OCI-LY3 (cell line): ENCODE data around the gene IL26.
A peak's percentile ranks its signal among the peaks of the same experiment; 100 is the strongest.

Source experiments
- H2AFZ ChIP-seq: fragments of 200-600, 300-600 bp; shearing (Covaris generic); 2 replicates; pipeline ENCODE4 v1.6.0; 2014; ENCODE audit warnings: antibody characterized with exemption, low read depth, low read length
- H3K27ac ChIP-seq: fragments of 200-600, 300-600 bp; sonication (generic); 2 replicates; pipeline ENCODE4 v1.5.1; 2014; ENCODE audit warnings: mild to moderate bottlenecking, low read length, moderate library complexity, mixed read lengths
- H3K27me3 ChIP-seq: fragments of 200-600, 300-600 bp; sonication (generic); 2 replicates; pipeline ENCODE4 v1.6.1; 2014; ENCODE audit warnings: low read depth, low read length, mixed read lengths
- H3K36me3 ChIP-seq: fragments of 200-600, 300-600 bp; sonication (generic); replicated peaks from 2 replicates; pipeline ENCODE3; 2014; ENCODE audit warnings: low read depth, low read length, mixed read lengths
- H3K4me1 ChIP-seq: fragments of 300-600, 200-600 bp; sonication (generic); 2 replicates; pipeline ENCODE4 v1.6.1; 2014; ENCODE audit warnings: low read length, mixed read lengths
- H3K4me2 ChIP-seq: fragments of 200-600, 300-600 bp; sonication (generic); 2 replicates; pipeline ENCODE4 v1.6.1; 2014; ENCODE audit warnings: low read length, mixed read lengths
- H3K4me3 ChIP-seq: fragments of 300-600, 200-600 bp; sonication (generic); 2 replicates; pipeline ENCODE4 v1.5.1; 2014; ENCODE audit warnings: antibody characterized with exemption, mild to moderate bottlenecking, low read length, moderate library complexity
- H3K79me2 ChIP-seq: fragments of 300-600, 200-600 bp; shearing (Covaris generic); 2 replicates; pipeline ENCODE4 v1.6.1; 2014; ENCODE audit warnings: mild to moderate bottlenecking, low read length, mixed read lengths
- H3K9ac ChIP-seq: fragments of 300-600, 200-600 bp; shearing (Covaris generic); 2 replicates; pipeline ENCODE4 v1.6.0; 2014; ENCODE audit warnings: mild to moderate bottlenecking, low read length, moderate library complexity
- H3K9me3 ChIP-seq: fragments of 200-600, 300-600 bp; shearing (Covaris generic); 2 replicates; pipeline ENCODE4 v1.6.1; 2014; ENCODE audit warnings: low read length, mixed read lengths; ENCODE audit not compliant: insufficient read depth
- H4K20me1 ChIP-seq: fragments of 200-600, 300-600 bp; sonication (generic); 2 replicates; pipeline ENCODE4 v1.6.1; 2016; ENCODE audit warnings: low read length, mixed read lengths; ENCODE audit not compliant: insufficient read depth
- CTCF ChIP-seq: fragments of 200-600, 300-600 bp; sonication (generic); IDR thresholded peaks from 2 replicates; pipeline ENCODE4 v1.5.1; 2014; ENCODE audit warnings: antibody characterized with exemption, low read length, low read depth
- EZH2phosphoT487 ChIP-seq: fragments of 200-600 bp; shearing (Covaris generic); IDR thresholded peaks from 2 replicates; pipeline ENCODE4 v1.6.1; 2018; ENCODE audit warnings: antibody characterized with exemption, mixed run types, low read depth

Gene IL26

DNA sequence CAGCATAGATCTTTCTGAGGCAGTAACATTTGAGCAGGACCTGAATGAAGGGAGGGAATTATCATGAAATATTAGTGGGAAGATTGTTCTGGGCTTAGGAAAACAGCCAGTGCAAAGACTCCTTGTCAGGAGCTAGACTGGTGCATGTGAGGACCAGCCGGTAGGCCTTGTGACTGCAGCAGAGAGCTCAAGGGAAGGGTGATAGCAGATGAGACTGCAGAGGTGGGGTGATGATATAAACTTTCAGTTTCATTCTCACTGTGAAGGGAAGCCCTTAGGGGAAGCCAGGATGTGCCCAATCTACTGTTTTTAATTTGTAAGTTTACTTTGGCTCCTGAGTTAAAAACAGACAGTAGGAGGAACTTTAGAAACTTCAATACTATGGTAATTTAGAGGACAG is 15.4 kb upstream of the IL26 start:
- no peaks in the 10 kb centered on the region for H3K36me3 ChIP-seq
- H3K4me1 ChIP-seq: peaks cover 50% of the 10 kb centered on the region
- H3K27ac ChIP-seq: peak overlapping the region; percentile 50
- peak overlapping the region; percentile 39; the same call in 1 of the 2 replicates for H2AFZ ChIP-seq
- H4K20me1 ChIP-seq: no peaks in the 10 kb centered on the region
- TF ChIP-seq CTCF: no peak
- TF ChIP-seq EZH2phosphoT487: no peak
- H3K9ac ChIP-seq: no peak overlapping the region
- H3K79me2 ChIP-seq: no peaks in the 10 kb centered on the region
- no peaks in the 10 kb centered on the region for H3K27me3 ChIP-seq
- H3K4me3 ChIP-seq: peak overlapping the region; percentile 30; the same call in 1 of the 2 replicates
- no peaks in the 10 kb centered on the region for H3K9me3 ChIP-seq
- H3K4me2 ChIP-seq: peak overlapping the region; percentile 68

DNA sequence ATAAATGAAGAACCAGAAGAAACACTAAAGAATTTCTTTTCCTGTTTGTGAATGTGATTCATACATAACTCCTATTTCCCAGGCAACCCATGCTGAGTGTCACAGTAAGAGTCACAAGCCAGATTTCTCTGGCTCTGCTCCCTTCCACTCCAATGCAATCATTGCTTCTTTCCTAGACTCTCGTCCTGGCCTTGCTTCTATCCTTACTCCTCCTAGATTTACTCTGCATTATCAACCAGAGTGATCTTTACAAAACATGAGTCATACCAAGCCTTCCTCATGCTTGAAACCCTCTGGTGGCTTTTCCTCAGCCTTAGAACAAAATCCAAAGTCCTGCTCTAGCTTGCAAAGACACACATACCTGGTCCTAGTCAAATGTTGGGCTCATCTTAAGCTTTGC is 14.5 kb upstream of the IL26 start:
- Histone ChIP-seq H3K27ac (no peak overlapping the region), H3K27me3 (no peaks in the 10 kb centered on the region), H3K36me3 (no peaks in the 10 kb centered on the region), H2AFZ (no peak overlapping the region), H3K9me3 (no peaks in the 10 kb centered on the region), H3K9ac (no peak overlapping the region), H4K20me1 (no peaks in the 10 kb centered on the region), H3K4me3 (no peak overlapping the region), H3K79me2 (no peaks in the 10 kb centered on the region), H3K4me1 (peaks cover 50% of the 10 kb centered on the region), H3K4me2 (no peak overlapping the region)
- TF ChIP-seq EZH2phosphoT487: no peak
- no peak for TF ChIP-seq CTCF

DNA sequence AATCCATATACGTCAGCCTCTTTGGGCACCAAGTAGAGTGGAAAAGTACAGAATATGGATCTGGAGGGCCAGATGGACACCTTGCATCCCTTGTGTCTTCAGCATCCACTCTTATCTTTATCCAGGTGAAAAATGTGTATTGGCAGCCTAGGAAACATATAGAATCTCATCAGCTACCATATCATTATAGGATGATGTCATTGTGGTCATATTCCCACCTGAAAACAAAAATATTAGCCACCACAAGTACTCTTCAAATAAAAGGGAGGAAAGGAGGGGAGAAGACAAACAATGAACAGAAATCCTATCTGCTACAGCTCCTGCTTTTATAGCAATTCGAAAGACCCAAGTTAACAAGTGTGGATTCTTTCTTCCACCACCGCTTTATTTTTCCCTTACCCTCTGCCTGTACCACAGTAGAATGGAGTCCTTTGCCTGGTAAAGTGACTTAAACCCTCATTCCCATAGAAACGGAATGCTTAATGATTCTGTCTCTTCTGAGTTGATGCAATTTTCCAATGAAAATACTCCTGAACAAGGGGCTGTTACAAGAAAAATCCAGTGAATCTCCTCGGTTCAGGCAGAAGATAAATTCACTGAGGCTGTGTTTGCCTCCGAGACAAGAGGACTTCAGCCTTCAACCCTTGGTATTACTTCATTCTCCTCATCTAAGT is 13.8 kb upstream of the IL26 start:
- no peaks in the 10 kb centered on the region for H4K20me1 ChIP-seq
- no peak overlapping the region for H3K4me2 ChIP-seq
- H3K27ac ChIP-seq: no peak overlapping the region
- no peaks in the 10 kb centered on the region for H3K27me3 ChIP-seq
- no peak overlapping the region for H3K4me3 ChIP-seq
- no peaks in the 10 kb centered on the region for H3K9me3 ChIP-seq
- peaks cover 50% of the 10 kb centered on the region for H3K4me1 ChIP-seq
- no peaks in the 10 kb centered on the region for H3K36me3 ChIP-seq
- H3K79me2 ChIP-seq: no peaks in the 10 kb centered on the region
- H3K9ac ChIP-seq: no peak overlapping the region
- H2AFZ ChIP-seq: no peak overlapping the region
- TF ChIP-seq CTCF: no peak
- no peak for TF ChIP-seq EZH2phosphoT487

- H3K27me3 ChIP-seq: no peaks in the 10 kb centered on the region
- H3K36me3 ChIP-seq: no peaks in the 10 kb centered on the region
- TF ChIP-seq EZH2phosphoT487 (no peak), CTCF (no peak)
- no peak overlapping the region for H3K9ac ChIP-seq
- H3K9me3 ChIP-seq: no peaks in the 10 kb centered on the region
- peak overlapping the region; percentile 97; the same call in 1 of the 2 replicates for H2AFZ ChIP-seq
- H4K20me1 ChIP-seq: no peaks in the 10 kb centered on the region
- H3K4me1 ChIP-seq: peaks cover 41% of the 10 kb centered on the region
- no peak overlapping the region for H3K27ac ChIP-seq
- H3K79me2 ChIP-seq: no peaks in the 10 kb centered on the region
- no peak overlapping the region for H3K4me3 ChIP-seq
- H3K4me2 ChIP-seq: peak overlapping the region; percentile 91
These were observed 12.0 kb upstream of the IL26 start for GRCh38 chr12:68237619-68238018.
